MG63 (cell line): ENCODE measurements around the gene ODF2. TPM values are rescaled to one million over a fixed set of nuclear protein-coding genes. Genes with fewer than 3 reads are reported as not detected.
"Not testable (repeated sequence)": the region's sequence is repeated elsewhere in the genome, so short reads cannot be mapped to it uniquely, and the experiment has no call there.

Experiments used
- DNase-seq: peaks from one replicate; pipeline ENCODE4 v3.0.0-alpha.2; 2020
- H3K27me3 ChIP-seq: fragments of 250-450 bp; sonication (Bioruptor Pico); 2 replicates; pipeline ENCODE4 v1.5.1; 2020; ENCODE audit warnings: mild to moderate bottlenecking, moderate library complexity
- H3K36me3 ChIP-seq: fragments of 250-450 bp; sonication (Bioruptor Pico); 2 replicates; pipeline ENCODE4 v1.5.1; 2020; ENCODE audit warnings: mild to moderate bottlenecking, moderate library complexity
- H3K4me3 ChIP-seq: fragments of 250-450 bp; sonication (Bioruptor Pico); 2 replicates; pipeline ENCODE4 v1.5.1; 2020; ENCODE audit warnings: mild to moderate bottlenecking, moderate library complexity
- H3K9me3 ChIP-seq: fragments of 250-450 bp; sonication (Bioruptor Pico); 2 replicates; pipeline ENCODE4 v1.5.1; 2020; ENCODE audit warnings: mild to moderate bottlenecking, moderate library complexity
- total RNA-seq: library from RNA; depleted of rRNA; stranded (reverse); fragments of >200 nt; shearing (Covaris generic); gene quantifications from 2 replicates; pipeline ENCODE4 v1.2.3, GENCODE V29; 2014; ENCODE audit warnings: low replicate concordance

ODF2 gene
- total RNA-seq, 1 experiment from 2014 or later: 46.9 TPM

GRCh38 chr9:128421482-128421996, 34.3 kb upstream of the ODF2 start:
- Histone ChIP-seq H3K9me3 (no peaks in the 10 kb centered on the region), H3K36me3 (no peaks in the 10 kb centered on the region), H3K4me3 (peak overlapping the region; percentile 59), H3K27me3 (no peaks in the 10 kb centered on the region)
- DNase-seq: no peak

- H3K4me3 ChIP-seq, DNase-seq, H3K9me3 ChIP-seq, H3K36me3 ChIP-seq, H3K27me3 ChIP-seq: not testable (repeated sequence)
Observed at GRCh38 chr9:128422022-128422782, 33.6 kb upstream of the ODF2 start.

- no peak overlapping the region for H3K4me3 ChIP-seq
- no peak for DNase-seq
- no peaks in the 10 kb centered on the region for H3K27me3 ChIP-seq
- H3K9me3 ChIP-seq: no peaks in the 10 kb centered on the region
- H3K36me3 ChIP-seq: no peaks in the 10 kb centered on the region
Observed at GRCh38 chr9:128422783-128423150, 33.0 kb upstream of the ODF2 start.

- H3K27me3 ChIP-seq, H3K9me3 ChIP-seq, H3K36me3 ChIP-seq, H3K4me3 ChIP-seq, DNase-seq: not testable (repeated sequence)
Observed at GRCh38 chr9:128423356-128423755, 32.5 kb upstream of the ODF2 start.

GRCh38 chr9:128424268-128424780, 31.5 kb upstream of the ODF2 start:
- H3K4me3 ChIP-seq: no peak overlapping the region
- no peak for DNase-seq
- H3K27me3 ChIP-seq: no peaks in the 10 kb centered on the region
- no peaks in the 10 kb centered on the region for H3K36me3 ChIP-seq
- no peaks in the 10 kb centered on the region for H3K9me3 ChIP-seq

GRCh38 chr9:128428644-128429512, 26.9 kb upstream of the ODF2 start:
- no peak overlapping the region for H3K4me3 ChIP-seq
- no peak for DNase-seq
- H3K36me3 ChIP-seq: no peaks in the 10 kb centered on the region
- no peaks in the 10 kb centered on the region for H3K9me3 ChIP-seq
- no peaks in the 10 kb centered on the region for H3K27me3 ChIP-seq

- Histone ChIP-seq H3K27me3 (no peaks in the 10 kb centered on the region), H3K36me3 (no peaks in the 10 kb centered on the region), H3K9me3 (no peaks in the 10 kb centered on the region), H3K4me3 (no peak overlapping the region)
- DNase-seq: no peak
Observed at GRCh38 chr9:128429513-128430086, 26.2 kb upstream of the ODF2 start.

- H3K36me3 ChIP-seq: no peaks in the 10 kb centered on the region
- no peak overlapping the region for H3K4me3 ChIP-seq
- no peaks in the 10 kb centered on the region for H3K9me3 ChIP-seq
- H3K27me3 ChIP-seq: no peaks in the 10 kb centered on the region
- no peak for DNase-seq
Observed at GRCh38 chr9:128431207-128431606, 24.6 kb upstream of the ODF2 start.

GRCh38 chr9:128434340-128434739, 21.5 kb upstream of the ODF2 start:
- DNase-seq: no peak
- Histone ChIP-seq H3K4me3 (no peak overlapping the region), H3K36me3 (no peaks in the 10 kb centered on the region), H3K27me3 (no peaks in the 10 kb centered on the region), H3K9me3 (no peaks in the 10 kb centered on the region)

GRCh38 chr9:128435611-128436010, 20.2 kb upstream of the ODF2 start:
- DNase-seq: no peak
- Histone ChIP-seq H3K27me3 (no peaks in the 10 kb centered on the region), H3K9me3 (no peaks in the 10 kb centered on the region), H3K36me3 (no peaks in the 10 kb centered on the region), H3K4me3 (no peak overlapping the region)

- peak; percentile 78 for DNase-seq
- Histone ChIP-seq H3K4me3 (no peak overlapping the region), H3K36me3 (no peaks in the 10 kb centered on the region), H3K9me3 (no peaks in the 10 kb centered on the region), H3K27me3 (no peaks in the 10 kb centered on the region)
Observed at GRCh38 chr9:128438343-128439109, 17.3 kb upstream of the ODF2 start.

- Histone ChIP-seq H3K4me3 (no peak overlapping the region), H3K9me3 (no peaks in the 10 kb centered on the region), H3K36me3 (no peaks in the 10 kb centered on the region), H3K27me3 (no peaks in the 10 kb centered on the region)
- no peak for DNase-seq
Observed at GRCh38 chr9:128439273-128439672, 16.5 kb upstream of the ODF2 start.

GRCh38 chr9:128442150-128442549, 13.7 kb upstream of the ODF2 start:
- Histone ChIP-seq H3K9me3 (no peaks in the 10 kb centered on the region), H3K4me3 (no peak overlapping the region), H3K27me3 (no peaks in the 10 kb centered on the region), H3K36me3 (no peaks in the 10 kb centered on the region)
- DNase-seq: no peak

GRCh38 chr9:128446505-128446904, 9.3 kb upstream of the ODF2 start:
- H3K27me3 ChIP-seq, H3K4me3 ChIP-seq, H3K9me3 ChIP-seq, DNase-seq, H3K36me3 ChIP-seq: not testable (repeated sequence)

- no peaks in the 10 kb centered on the region for H3K27me3 ChIP-seq
- no peaks in the 10 kb centered on the region; the same call in 1 of the 2 replicates for H3K9me3 ChIP-seq
- DNase-seq: no peak
- no peaks in the 10 kb centered on the region for H3K36me3 ChIP-seq
- no peak overlapping the region for H3K4me3 ChIP-seq
Observed at GRCh38 chr9:128448746-128449145, 7.1 kb upstream of the ODF2 start.

GRCh38 chr9:128454991-128455390, 815 bp upstream of the ODF2 start:
- Histone ChIP-seq H3K27me3 (no peaks in the 10 kb centered on the region), H3K9me3 (no peaks in the 10 kb centered on the region)
- no peak for DNase-seq

More at GRCh38 chr9:128454991-128455390, 815 bp upstream of the ODF2 start:
- Histone ChIP-seq H3K36me3 (no peaks in the 10 kb centered on the region), H3K4me3 (no peak overlapping the region)
